Measurements from ENCODE around the gene SLC37A3.

GRCh38 chr7:140284062-140284461, 114.3 kb downstream of the SLC37A3 start:
- TF ChIP-seq CTCF (IDR thresholded peaks at IDR 0.05) = no peak
- no peak for TF ChIP-seq POLR2A (IDR thresholded peaks at IDR 0.05)
